Astrocyte (in vitro differentiated cells and primary cell): Measurements from ENCODE around the gene TMCC1.

Source experiments
- EZH2 ChIP-seq: IDR thresholded peaks from 2 replicates; pipeline ENCODE4 v1.6.1; 2012; ENCODE audit warnings: mild to moderate bottlenecking, low read length, inconsistent platforms; ENCODE audit not compliant: insufficient read depth
- TF ChIP-seq, protein P1 (sequence below): IDR thresholded peaks from 2 replicates; pipeline ENCODE4 v1.5.1; 2011; ENCODE audit warnings: low read depth, mild to moderate bottlenecking, inconsistent platforms, low read length, moderate library complexity; ENCODE audit not compliant: insufficient read depth

- TF ChIP-seq, protein P1, sequence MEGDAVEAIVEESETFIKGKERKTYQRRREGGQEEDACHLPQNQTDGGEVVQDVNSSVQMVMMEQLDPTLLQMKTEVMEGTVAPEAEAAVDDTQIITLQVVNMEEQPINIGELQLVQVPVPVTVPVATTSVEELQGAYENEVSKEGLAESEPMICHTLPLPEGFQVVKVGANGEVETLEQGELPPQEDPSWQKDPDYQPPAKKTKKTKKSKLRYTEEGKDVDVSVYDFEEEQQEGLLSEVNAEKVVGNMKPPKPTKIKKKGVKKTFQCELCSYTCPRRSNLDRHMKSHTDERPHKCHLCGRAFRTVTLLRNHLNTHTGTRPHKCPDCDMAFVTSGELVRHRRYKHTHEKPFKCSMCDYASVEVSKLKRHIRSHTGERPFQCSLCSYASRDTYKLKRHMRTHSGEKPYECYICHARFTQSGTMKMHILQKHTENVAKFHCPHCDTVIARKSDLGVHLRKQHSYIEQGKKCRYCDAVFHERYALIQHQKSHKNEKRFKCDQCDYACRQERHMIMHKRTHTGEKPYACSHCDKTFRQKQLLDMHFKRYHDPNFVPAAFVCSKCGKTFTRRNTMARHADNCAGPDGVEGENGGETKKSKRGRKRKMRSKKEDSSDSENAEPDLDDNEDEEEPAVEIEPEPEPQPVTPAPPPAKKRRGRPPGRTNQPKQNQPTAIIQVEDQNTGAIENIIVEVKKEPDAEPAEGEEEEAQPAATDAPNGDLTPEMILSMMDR: no peak
- no peak for TF ChIP-seq EZH2
Observed at GRCh38 chr3:129933471-129933870, 40.0 kb upstream of the TMCC1 start.
